Pons (tissue), 1 donor: ENCODE measurements around the gene SMIM1.

Experiments
- DNase-seq: peaks from one replicate; pipeline ENCODE4 v3.0.0-alpha.2; 2016; ENCODE audit warnings: low spot score

The SMIM1 gene

GRCh38 chr1:3756394-3756793 is 16.2 kb upstream of the SMIM1 start:
- no peak for DNase-seq

DNA sequence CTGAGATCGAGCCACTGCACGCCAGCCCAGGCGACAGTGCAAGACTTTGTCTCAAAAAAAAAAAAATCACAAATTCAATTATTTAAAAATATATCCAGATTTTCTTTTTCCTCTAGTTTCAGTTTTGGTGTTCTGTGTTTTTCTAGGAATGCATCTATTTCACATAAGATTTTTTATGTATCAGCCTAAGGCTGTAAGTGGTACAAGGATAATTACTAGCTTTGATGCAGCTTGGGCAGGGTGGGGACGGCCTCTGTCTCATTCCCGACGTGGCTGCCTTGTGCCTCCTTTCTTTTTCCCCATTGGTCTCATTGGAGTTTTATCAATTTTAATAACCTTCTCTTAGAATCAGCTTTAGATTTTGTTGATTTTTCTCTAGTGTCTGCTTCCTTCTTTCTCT is 13.4 kb upstream of the SMIM1 start:
- no peak for DNase-seq

DNA sequence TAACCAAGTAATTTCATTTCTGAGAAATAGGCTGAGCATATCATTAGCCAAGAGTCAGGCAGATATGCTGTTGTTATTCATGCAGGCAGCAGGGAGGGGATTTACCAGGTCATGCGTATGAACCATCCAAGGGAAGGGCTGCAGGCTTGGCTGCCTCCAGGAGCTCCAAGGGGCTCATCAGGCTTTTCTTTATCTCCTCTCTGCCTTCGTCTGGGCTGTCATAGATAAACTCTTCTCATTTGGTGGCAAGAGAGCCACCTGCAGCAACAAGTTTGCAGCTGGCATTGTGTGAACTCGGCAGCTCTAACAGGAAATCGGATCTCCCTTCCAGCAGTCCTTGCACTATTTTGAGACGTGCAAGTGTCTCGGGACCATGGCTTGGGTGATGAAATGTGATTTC is 12.8 kb upstream of the SMIM1 start:
- no peak for DNase-seq

- no peak for DNase-seq
These were observed 11.1 kb upstream of the SMIM1 start for GRCh38 chr1:3761296-3762010.

GRCh38 chr1:3762151-3762872 is 10.2 kb upstream of the SMIM1 start:
- no peak for DNase-seq

DNA sequence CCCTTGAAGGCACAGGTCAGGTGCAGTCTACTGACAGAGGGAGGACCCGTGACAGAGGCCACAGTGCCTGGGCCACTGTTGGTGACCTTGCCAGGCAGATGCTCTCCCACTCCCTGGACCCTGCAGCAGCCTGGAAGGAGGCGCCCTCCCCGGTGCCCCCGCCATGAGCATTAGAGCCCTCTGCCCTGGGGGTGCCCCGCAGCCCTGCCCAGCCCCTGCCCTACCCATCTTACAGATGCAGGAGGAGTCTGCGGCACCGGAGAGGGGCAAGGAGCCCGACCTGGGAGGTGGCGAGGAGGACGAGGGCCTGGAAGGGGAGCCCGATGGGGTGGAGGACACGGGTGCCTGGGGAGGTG is 9.7 kb upstream of the SMIM1 start:
- no peak for DNase-seq

DNA sequence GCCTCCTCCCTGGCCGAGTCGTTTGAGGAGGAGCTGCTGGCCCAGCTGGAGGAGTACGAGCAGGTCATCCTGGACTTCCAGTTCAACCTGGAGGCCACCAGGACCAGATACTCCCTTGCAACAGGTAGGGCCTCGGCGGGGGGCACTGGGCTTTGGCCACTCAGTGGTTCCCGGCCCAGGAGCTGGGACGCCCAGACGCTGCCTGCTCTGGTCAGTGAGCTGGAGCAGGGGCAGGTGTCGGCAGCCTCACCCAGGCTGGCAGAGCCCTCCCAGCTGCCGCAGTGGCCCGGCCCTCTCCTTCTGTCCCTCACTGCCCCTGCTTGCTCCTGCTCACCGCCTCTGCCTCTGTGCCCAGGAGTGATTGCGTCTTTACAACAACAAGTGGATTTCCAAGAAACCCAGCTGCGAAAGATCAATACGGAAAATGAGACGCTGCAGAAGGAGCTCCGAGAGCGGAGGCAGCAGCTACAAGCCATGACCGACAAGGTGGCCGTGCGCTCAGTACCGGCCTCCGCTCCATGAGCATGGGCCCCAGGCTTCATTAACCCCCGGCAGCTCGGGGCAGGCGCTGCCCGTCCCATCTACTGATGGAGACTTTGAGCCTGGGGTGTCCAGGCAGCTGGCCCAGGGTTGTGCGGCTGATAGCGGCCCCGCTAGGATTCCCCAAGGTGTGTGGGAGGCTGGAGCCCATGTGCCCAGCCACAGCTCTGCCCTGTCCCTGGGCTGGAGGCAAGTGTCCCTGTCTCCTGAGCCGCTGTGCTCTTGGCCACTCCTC is 9.0 kb upstream of the SMIM1 start:
- DNase-seq = no peak

GRCh38 chr1:3767328-3767925 is 5.1 kb upstream of the SMIM1 start:
- no peak for DNase-seq

DNA sequence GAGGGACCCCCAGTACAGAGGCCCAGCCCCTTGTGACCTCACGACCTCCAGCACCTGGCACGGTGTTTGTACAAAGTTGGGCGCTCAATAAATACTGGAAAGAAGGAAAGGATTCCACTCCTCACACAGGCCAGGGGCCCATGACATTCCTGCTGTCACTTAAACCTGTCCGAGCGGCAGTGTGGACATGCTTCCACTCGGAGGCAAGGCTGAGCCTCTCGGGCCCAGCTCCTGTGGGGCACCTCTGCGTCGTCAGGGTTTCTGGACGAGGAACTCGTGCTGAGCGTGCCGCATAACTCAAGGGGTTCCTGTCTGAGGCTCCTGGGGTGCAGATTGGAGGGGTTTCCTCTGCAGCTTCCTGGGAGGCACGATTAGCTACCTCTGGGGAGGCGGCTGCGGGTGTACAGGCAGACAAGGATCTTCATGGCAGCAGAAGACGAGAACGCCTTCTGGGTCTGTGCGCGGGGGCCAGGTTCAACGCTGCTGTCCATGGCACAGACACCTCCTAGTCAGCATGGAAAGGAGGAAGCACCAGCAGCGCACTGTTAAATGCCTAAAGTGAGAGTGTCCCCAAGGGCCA is 3.6 kb upstream of the SMIM1 start:
- DNase-seq = no peak

GRCh38 chr1:3770047-3770765 is 2.3 kb upstream of the SMIM1 start:
- no peak for DNase-seq

DNA sequence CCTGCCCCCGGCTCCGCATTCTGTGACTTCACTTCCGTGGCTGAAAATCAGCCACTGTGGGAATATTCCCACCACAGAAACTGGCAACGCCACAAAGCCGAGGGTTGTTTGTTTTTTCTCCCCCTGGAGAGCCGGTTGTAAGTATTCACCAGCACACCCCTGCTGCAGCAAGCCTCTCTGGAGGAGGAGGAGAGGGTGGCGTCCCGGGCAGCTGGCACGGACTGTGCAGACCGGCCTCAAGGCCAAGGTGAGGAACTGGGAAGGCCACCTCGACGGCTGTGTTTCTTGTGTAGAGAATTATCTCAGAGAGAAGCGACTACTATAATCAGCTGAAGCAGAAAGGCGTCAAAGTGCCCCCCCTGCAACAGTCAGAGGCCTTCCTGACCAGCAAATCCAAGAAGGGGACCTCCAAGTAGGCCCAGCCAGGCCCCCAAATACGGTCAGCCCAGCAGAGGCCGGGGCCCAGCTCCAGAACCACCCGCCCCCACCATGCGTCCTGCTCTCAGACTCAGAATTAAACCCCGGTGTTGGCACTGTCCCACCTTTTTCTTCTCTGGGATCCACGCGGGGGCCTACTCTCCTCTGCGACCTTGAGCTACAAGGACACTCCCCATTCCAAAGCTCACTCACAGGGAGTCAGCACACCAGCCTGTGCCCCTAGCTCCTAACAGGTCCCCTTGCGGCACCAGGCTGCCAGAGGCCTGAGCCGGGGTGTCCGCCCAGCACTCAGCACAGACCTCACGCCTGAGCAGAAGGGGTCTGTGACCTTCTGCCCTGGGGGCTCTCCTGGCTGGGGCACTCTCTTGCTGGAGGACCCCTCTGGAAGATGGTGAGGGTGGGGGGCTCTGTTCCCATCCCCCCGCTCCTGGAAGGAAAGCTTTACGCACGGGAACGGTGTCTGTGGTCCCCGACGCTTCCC is 1.2 kb upstream of the SMIM1 start:
- DNase-seq = no peak

GRCh38 chr1:3772027-3772714 is 378 bp upstream of the SMIM1 start:
- peak; percentile 45 for DNase-seq

- DNase-seq = no peak
These were observed 1.2 kb downstream of the SMIM1 start for GRCh38 chr1:3773572-3774275.

- peak; percentile 50 for DNase-seq
These were observed 1.9 kb downstream of the SMIM1 start for GRCh38 chr1:3774276-3774945.

DNA sequence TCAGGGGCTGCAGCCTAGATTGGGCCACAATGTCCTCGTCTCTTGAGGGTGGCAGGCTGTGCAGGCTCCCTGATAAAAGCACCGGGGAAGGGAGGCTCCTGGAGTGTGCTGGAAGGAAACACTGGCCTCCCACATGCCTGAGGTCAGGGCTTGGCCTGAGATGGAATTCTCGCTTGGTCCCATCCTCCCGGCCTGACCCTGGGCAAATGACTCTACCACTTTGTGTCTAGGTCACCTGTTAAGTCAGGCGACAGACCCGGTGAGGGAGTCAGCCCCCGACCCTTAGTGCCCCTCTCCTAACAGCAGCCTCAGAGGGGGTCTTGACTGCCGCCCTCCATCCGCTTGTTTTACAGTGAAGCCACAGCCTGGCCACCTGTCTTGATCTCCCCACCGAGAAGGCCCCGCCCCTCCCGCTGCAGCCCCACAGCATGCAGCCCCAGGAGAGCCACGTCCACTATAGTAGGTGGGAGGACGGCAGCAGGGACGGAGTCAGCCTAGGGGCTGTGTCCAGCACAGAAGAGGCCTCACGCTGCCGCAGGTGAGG is 2.5 kb downstream of the SMIM1 start:
- DNase-seq = no peak

DNA sequence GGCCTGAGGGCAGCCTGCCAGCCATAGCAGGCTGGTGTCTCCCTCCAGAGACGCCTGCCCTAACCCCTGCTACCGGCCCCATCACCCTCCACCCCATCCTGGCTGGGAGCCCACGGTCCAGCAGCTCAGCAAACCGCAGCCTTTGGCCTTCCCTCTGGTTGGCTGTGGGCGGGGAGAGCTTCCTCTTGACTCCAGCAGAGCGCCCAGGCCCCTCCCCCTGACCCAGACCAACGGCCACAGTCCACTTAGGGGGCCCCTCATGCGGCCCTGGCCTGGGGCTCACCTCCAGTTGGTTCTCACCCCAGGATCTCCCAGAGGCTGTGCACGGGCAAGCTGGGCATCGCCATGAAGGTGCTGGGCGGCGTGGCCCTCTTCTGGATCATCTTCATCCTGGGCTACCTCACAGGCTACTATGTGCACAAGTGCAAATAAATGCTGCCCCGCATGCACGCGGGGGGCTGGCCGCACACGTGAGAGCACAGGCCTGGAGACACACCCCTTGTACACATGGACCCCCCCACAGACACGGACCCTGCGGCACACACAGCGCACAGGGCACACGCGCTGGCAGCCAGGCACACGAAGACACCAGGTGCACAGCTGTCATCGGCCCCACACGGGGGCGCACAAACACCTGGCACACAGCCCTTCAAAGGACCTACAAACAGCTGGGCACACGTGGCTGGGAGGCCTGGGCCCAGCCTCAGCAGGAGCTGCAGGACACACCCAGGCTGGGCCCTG is 3.1 kb downstream of the SMIM1 start:
- DNase-seq = peak; percentile 64

DNA sequence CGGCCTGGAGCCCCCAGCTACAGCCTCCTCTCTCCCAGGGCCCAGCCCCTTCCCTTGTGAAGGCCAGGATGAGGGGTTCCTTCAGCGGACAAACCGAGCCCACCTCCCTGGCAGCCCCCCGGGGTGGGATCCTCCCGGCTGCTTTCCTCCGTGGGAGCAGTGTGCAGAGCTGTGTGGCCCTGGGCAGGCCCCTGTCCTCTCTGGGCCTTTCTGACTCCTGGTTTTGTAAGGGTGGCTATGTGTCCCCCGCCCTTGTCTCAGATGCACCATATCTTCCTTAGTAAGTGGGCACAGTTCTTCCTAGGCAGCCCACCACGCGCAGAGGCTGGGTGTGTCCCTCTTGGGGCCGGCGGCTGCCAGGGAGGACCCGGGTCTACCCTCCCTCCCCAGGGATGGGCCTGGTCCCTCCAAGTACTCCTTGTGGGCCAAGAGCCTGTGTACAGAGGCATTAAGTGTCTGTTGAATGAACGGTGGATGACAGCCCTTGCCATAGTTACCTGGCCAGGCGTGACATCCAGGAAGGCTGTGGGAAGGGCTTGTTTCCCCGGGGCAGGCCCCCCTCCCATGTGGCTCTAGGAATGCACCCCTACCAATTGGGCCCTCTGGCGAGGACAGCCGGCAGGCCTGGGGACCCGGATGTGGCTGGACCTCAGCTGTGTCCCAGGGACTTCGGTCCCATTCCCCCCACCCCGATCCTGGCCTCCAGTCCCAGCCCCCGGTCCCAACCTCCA is 3.8 kb downstream of the SMIM1 start:
- no peak for DNase-seq
